ENCODE data around the gene AGAP1.

DNA sequence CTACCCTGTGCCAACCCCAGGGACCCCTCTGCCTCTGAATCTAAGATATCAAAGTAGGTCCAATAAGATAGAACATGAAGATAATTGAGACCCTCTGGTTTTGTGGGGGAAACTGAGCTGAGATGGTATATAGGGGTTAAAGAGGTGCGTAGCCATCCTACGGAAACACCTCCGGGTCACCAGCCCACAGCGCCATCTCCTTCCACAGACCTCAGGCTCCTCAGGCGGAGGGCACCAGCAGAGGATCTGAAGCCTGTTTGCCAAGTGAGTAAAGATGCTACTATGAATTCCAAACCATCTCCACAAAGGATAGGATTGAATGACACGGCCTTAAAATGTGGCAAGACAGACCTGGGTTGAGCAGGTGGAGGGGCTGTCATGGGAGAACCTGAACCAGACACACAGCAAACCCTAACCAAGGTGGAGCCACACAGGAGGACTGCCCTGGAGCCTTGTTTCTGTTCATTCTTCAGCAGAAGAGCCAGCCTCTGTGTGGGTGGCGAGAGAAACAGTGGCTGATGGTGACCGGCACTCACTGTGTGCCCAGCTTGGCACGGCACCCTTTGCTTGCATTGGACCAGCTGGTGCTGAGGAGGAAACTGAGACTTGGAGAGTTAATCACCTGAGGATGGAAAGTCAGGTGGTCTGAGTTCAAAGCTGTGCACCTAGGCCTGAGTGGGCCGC is 664.1 kb downstream of the AGAP1 start:
- no peak for TF ChIP-seq EZH2 (IDR thresholded peaks at IDR 0.05)
- TF ChIP-seq, protein P1, sequence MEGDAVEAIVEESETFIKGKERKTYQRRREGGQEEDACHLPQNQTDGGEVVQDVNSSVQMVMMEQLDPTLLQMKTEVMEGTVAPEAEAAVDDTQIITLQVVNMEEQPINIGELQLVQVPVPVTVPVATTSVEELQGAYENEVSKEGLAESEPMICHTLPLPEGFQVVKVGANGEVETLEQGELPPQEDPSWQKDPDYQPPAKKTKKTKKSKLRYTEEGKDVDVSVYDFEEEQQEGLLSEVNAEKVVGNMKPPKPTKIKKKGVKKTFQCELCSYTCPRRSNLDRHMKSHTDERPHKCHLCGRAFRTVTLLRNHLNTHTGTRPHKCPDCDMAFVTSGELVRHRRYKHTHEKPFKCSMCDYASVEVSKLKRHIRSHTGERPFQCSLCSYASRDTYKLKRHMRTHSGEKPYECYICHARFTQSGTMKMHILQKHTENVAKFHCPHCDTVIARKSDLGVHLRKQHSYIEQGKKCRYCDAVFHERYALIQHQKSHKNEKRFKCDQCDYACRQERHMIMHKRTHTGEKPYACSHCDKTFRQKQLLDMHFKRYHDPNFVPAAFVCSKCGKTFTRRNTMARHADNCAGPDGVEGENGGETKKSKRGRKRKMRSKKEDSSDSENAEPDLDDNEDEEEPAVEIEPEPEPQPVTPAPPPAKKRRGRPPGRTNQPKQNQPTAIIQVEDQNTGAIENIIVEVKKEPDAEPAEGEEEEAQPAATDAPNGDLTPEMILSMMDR (IDR thresholded peaks at IDR 0.05) = no peak

Measured in neural progenitor cell (in vitro differentiated cells).